ENCODE data around the gene ZNF236.

- TF ChIP-seq CTCF (IDR thresholded peaks at IDR 0.05) (no peak), ZFX (IDR thresholded peaks at IDR 0.05; ENCODE audit: borderline replicate concordance) (no peak)
Measured at GRCh38 chr18:76909439-76909838, 87.1 kb downstream of the ZNF236 start.

All from 22Rv1 (cell line).